Brain pericyte (primary cell): ENCODE results near the gene ZNF836.
"Not testable (repeated sequence)": the region's sequence is repeated elsewhere in the genome, so short reads cannot be mapped to it uniquely, and the experiment has no call there.

Experiments
- DNase-seq: peaks from one replicate; pipeline ENCODE4 v3.0.0-alpha.2; 2012; ENCODE audit warnings: low read depth, low spot score

The ZNF836 gene

GRCh38 chr19:52171321-52172169, at the start of gene ZNF836:
ZNF836 (minus strand) TSS chr19:52171621; CDS start chr19:52168072, 3,549 bp downstream.
- no peak for DNase-seq

GRCh38 chr19:52221031-52221430, 49.6 kb upstream of the ZNF836 start:
- no peak for DNase-seq

- DNase-seq = no peak
These were observed 48.2 kb upstream of the ZNF836 start for GRCh38 chr19:52219611-52220010.

GRCh38 chr19:52217576-52217975, 46.2 kb upstream of the ZNF836 start:
- no peak for DNase-seq

GRCh38 chr19:52216401-52216800, 45.0 kb upstream of the ZNF836 start:
- no peak for DNase-seq

- DNase-seq = no peak
These were observed 42.8 kb upstream of the ZNF836 start for GRCh38 chr19:52214241-52214640.

GRCh38 chr19:52212572-52213255, 41.3 kb upstream of the ZNF836 start:
- no peak for DNase-seq

GRCh38 chr19:52211926-52212571, 40.6 kb upstream of the ZNF836 start:
- no peak for DNase-seq

GRCh38 chr19:52211203-52211602, 39.8 kb upstream of the ZNF836 start:
- DNase-seq = no peak

GRCh38 chr19:52206481-52206880, 35.1 kb upstream of the ZNF836 start:
- no peak for DNase-seq

GRCh38 chr19:52200755-52201391, 29.5 kb upstream of the ZNF836 start:
- not testable (repeated sequence) for DNase-seq

- no peak for DNase-seq
These were observed 28.6 kb upstream of the ZNF836 start for GRCh38 chr19:52200044-52200443.

- DNase-seq = no peak
These were observed 27.3 kb upstream of the ZNF836 start for GRCh38 chr19:52198678-52199077.

- no peak for DNase-seq
These were observed 26.5 kb upstream of the ZNF836 start for GRCh38 chr19:52197964-52198363.

GRCh38 chr19:52196256-52196967, 25.0 kb upstream of the ZNF836 start:
- no peak for DNase-seq

GRCh38 chr19:52191951-52192350, 20.5 kb upstream of the ZNF836 start:
- DNase-seq = no peak

GRCh38 chr19:52191389-52191788, 20.0 kb upstream of the ZNF836 start:
- no peak for DNase-seq

- DNase-seq = no peak
These were observed 19.3 kb upstream of the ZNF836 start for GRCh38 chr19:52190487-52191293.

- peak; percentile 100 for DNase-seq
These were observed 18.5 kb upstream of the ZNF836 start, which contains the start of gene PPP2R1A for GRCh38 chr19:52189735-52190486. PPP2R1A (plus strand) TSS chr19:52190052; CDS start chr19:52190097, 45 bp downstream.
